ENCODE results near the gene PLEKHA5. TPM values are rescaled to one million over a fixed set of nuclear protein-coding genes. Genes with fewer than 3 reads are reported as not detected.
"Not testable (repeated sequence)": the region's sequence is repeated elsewhere in the genome, so short reads cannot be mapped to it uniquely, and the experiment has no call there.

PLEKHA5 gene
- total RNA-seq, 1 donor from 2014 or later: 30.2 TPM

GRCh38 chr12:19326102-19326501 is 196.6 kb downstream of the PLEKHA5 start:
- Mint-ChIP-seq H3K27me3 (ENCODE audit: unreplicated experiment) (no peaks in the 10 kb centered on the region), H3K36me3 (ENCODE audit: low read depth, unreplicated experiment) (no peaks in the 10 kb centered on the region), H3K27ac (ENCODE audit: unreplicated experiment) (no peak overlapping the region), H3K9me3 (ENCODE audit: unreplicated experiment) (no peaks in the 10 kb centered on the region), H3K4me3 (ENCODE audit: unreplicated experiment) (no peak overlapping the region), H3K4me1 (ENCODE audit: unreplicated experiment) (no peaks in the 10 kb centered on the region)
- TF ChIP-seq CTCF (IDR thresholded peaks at IDR 0.05; ENCODE audit: unreplicated experiment): no peak
- no peak for DNase-seq (ENCODE audit: low spot score)

- no peak for TF ChIP-seq CTCF (IDR thresholded peaks at IDR 0.05; ENCODE audit: unreplicated experiment)
- Mint-ChIP-seq H3K9me3 (ENCODE audit: unreplicated experiment) (no peaks in the 10 kb centered on the region), H3K36me3 (ENCODE audit: low read depth, unreplicated experiment) (peaks cover 5% of the 10 kb centered on the region), H3K27ac (ENCODE audit: unreplicated experiment) (no peak overlapping the region), H3K4me3 (ENCODE audit: unreplicated experiment) (no peak overlapping the region), H3K27me3 (ENCODE audit: unreplicated experiment) (no peaks in the 10 kb centered on the region), H3K4me1 (ENCODE audit: unreplicated experiment) (no peaks in the 10 kb centered on the region)
- no peak for DNase-seq (ENCODE audit: low spot score)
Observed at GRCh38 chr12:19332196-19332595, 202.7 kb downstream of the PLEKHA5 start.

- Mint-ChIP-seq H3K4me3 (ENCODE audit: unreplicated experiment) (no peak overlapping the region), H3K27ac (ENCODE audit: unreplicated experiment) (no peak overlapping the region), H3K4me1 (ENCODE audit: unreplicated experiment) (no peaks in the 10 kb centered on the region), H3K27me3 (ENCODE audit: unreplicated experiment) (no peaks in the 10 kb centered on the region), H3K9me3 (ENCODE audit: unreplicated experiment) (peaks cover 4% of the 10 kb centered on the region), H3K36me3 (ENCODE audit: low read depth, unreplicated experiment) (peaks cover 6% of the 10 kb centered on the region)
- no peak for TF ChIP-seq CTCF (IDR thresholded peaks at IDR 0.05; ENCODE audit: unreplicated experiment)
- DNase-seq (ENCODE audit: low spot score): no peak
Observed at GRCh38 chr12:19338405-19338804, 208.9 kb downstream of the PLEKHA5 start.

GRCh38 chr12:19350850-19351249 is 221.3 kb downstream of the PLEKHA5 start:
- not testable (repeated sequence) for H3K4me3 Mint-ChIP-seq (ENCODE audit: unreplicated experiment); H3K27me3 Mint-ChIP-seq (ENCODE audit: unreplicated experiment); H3K4me1 Mint-ChIP-seq (ENCODE audit: unreplicated experiment); H3K9me3 Mint-ChIP-seq (ENCODE audit: unreplicated experiment); H3K27ac Mint-ChIP-seq (ENCODE audit: unreplicated experiment); DNase-seq (ENCODE audit: low spot score)
- peaks cover 17% of the 10 kb centered on the region for H3K36me3 Mint-ChIP-seq (ENCODE audit: low read depth, unreplicated experiment)

- no peaks in the 10 kb centered on the region for H3K4me1 Mint-ChIP-seq (ENCODE audit: unreplicated experiment)
- no peaks in the 10 kb centered on the region for H3K9me3 Mint-ChIP-seq (ENCODE audit: unreplicated experiment)
- H3K27ac Mint-ChIP-seq (ENCODE audit: unreplicated experiment): no peak overlapping the region
- no peak for TF ChIP-seq CTCF (IDR thresholded peaks at IDR 0.05; ENCODE audit: unreplicated experiment)
- H3K4me3 Mint-ChIP-seq (ENCODE audit: unreplicated experiment): no peak overlapping the region
- DNase-seq (ENCODE audit: low spot score): no peak
- no peaks in the 10 kb centered on the region for H3K27me3 Mint-ChIP-seq (ENCODE audit: unreplicated experiment)
- peaks cover 17% of the 10 kb centered on the region for H3K36me3 Mint-ChIP-seq (ENCODE audit: low read depth, unreplicated experiment)
Observed at GRCh38 chr12:19351346-19351745, 221.8 kb downstream of the PLEKHA5 start.

All from endothelial cell (in vitro differentiated cells).